Measurements from ENCODE around the gene PLCH1.

DNA sequence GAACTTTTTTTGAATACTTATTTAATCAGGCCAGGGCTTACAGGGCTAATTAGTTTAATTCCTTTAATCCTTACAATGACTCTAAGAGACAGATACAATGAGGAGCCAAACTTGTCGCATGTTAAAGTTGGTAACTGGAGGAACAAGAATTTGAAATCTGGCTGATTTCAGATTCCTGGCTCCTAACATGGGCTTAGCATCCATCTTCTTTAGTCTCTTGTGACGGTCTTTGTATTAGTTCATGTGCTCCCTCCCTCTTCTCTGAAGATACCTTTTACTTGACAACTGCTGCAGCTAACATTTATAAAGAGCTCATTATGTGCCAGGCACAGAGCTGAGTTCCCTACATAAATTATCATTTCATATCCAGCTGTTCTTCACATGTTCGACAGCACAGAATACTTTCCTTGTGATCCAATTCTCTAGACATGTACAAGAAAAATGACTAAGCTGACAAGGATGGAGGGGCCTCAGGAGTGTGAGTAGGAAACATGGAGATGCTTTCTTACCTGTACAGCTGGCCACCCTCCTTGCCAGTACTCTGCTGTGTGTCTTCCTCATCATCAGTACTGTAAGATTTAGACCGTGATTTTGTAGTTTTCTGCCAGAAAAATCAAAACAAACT is 244.6 kb downstream of the PLCH1 start:
- TF ChIP-seq, protein P1, sequence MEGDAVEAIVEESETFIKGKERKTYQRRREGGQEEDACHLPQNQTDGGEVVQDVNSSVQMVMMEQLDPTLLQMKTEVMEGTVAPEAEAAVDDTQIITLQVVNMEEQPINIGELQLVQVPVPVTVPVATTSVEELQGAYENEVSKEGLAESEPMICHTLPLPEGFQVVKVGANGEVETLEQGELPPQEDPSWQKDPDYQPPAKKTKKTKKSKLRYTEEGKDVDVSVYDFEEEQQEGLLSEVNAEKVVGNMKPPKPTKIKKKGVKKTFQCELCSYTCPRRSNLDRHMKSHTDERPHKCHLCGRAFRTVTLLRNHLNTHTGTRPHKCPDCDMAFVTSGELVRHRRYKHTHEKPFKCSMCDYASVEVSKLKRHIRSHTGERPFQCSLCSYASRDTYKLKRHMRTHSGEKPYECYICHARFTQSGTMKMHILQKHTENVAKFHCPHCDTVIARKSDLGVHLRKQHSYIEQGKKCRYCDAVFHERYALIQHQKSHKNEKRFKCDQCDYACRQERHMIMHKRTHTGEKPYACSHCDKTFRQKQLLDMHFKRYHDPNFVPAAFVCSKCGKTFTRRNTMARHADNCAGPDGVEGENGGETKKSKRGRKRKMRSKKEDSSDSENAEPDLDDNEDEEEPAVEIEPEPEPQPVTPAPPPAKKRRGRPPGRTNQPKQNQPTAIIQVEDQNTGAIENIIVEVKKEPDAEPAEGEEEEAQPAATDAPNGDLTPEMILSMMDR (IDR thresholded peaks at IDR 0.05): no peak
- no peak for TF ChIP-seq POLR2A (IDR thresholded peaks at IDR 0.05)
